Esophagus mucosa (tissue), 1 donor: ENCODE data around the gene SLC23A1. TPM values are rescaled to one million over a fixed set of nuclear protein-coding genes. Genes with fewer than 3 reads are reported as not detected.
A peak's percentile ranks its signal among the peaks of the same experiment; 100 is the strongest.
"Not testable (repeated sequence)": the region's sequence is repeated elsewhere in the genome, so short reads cannot be mapped to it uniquely, and the experiment has no call there.

Experiments used
- ATAC-seq: fragments of 200-7000 bp; cut with Tn5 transposase; one replicate; pipeline ENCODE4 v1.9.1; 2020
- total RNA-seq: library from RNA; stranded (reverse); gene quantifications from one replicate; pipeline ENCODE4 v1.2.4, GENCODE V29; 2023
- donor health status: DM: yes; HTN: yes; CAD: no.

Gene SLC23A1
- 0.28 TPM for total RNA-seq

GRCh38 chr5:139383275-139383992 is at the start of gene SLC23A1:
Gene SLC23A1, minus strand, starts transcription at chr5:139383297. Its CDS starts 44 bp downstream, at chr5:139383253.
- ATAC-seq = no peak

GRCh38 chr5:139431706-139432105 is 48.6 kb upstream of the SLC23A1 start:
- no peak for ATAC-seq

GRCh38 chr5:139430015-139430414 is 46.9 kb upstream of the SLC23A1 start:
- no peak for ATAC-seq

DNA sequence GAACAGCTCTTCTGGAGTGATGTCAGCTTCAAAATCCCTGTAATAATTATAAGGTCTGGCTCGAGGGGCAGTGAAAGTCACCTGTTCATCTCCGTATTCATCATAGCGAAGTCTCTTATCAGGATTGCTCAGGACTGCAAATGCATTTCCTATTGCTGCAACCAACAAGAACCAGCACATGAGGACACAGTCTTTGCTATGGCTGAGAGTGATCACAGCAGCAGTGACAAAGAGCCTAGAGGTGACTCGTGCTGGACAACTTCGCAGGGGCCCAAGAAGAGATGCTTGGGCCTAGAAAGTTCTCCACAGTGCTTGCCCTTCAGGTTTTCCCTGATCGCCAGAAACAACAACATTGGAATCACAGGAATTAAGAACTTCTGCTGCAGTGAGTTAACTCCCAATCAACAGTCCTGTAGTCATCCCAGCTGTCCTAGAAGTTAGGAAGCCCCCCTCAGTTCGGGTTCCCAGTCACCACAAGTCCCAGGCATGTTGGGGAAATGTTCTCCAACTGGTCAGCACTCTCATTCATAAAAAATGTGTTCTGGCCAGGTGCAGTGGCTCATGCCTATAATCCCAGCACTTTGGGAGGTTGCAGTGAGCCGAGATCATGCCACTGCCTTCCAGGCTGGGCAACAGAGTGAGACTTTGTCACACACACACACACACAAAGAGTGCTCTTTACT is 43.2 kb upstream of the SLC23A1 start:
- ATAC-seq = no peak

GRCh38 chr5:139425497-139425896 is 42.4 kb upstream of the SLC23A1 start:
- ATAC-seq = no peak

GRCh38 chr5:139422307-139422893 is 39.3 kb upstream of the SLC23A1 start:
- ATAC-seq = peak; percentile 81

- no peak for ATAC-seq
These were observed 36.4 kb upstream of the SLC23A1 start for GRCh38 chr5:139419226-139420192.

GRCh38 chr5:139418793-139419192 is 35.7 kb upstream of the SLC23A1 start:
- ATAC-seq = no peak

DNA sequence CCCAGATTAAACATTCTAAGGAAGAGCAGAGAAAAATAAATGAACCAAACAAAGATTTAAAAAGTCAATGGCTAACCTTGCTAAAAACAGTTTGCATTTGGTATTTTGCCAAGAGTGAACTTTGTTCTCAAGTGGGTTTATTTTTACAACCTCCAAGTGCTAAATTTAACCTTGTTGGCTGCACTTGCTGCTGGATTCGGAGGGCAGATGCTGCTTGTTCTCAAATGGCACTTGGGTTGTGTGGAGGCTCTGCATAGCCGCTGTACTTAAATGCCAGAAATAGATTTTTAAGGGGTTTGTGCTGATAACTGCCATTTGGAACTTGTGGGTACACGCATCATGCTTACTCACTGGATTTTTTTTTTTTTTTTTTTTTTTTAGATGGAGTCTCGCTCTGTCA is 34.1 kb upstream of the SLC23A1 start:
- ATAC-seq = no peak

GRCh38 chr5:139416651-139417050 is 33.6 kb upstream of the SLC23A1 start:
- ATAC-seq = peak; percentile 35

- ATAC-seq = no peak
These were observed 32.8 kb upstream of the SLC23A1 start for GRCh38 chr5:139415869-139416268.

DNA sequence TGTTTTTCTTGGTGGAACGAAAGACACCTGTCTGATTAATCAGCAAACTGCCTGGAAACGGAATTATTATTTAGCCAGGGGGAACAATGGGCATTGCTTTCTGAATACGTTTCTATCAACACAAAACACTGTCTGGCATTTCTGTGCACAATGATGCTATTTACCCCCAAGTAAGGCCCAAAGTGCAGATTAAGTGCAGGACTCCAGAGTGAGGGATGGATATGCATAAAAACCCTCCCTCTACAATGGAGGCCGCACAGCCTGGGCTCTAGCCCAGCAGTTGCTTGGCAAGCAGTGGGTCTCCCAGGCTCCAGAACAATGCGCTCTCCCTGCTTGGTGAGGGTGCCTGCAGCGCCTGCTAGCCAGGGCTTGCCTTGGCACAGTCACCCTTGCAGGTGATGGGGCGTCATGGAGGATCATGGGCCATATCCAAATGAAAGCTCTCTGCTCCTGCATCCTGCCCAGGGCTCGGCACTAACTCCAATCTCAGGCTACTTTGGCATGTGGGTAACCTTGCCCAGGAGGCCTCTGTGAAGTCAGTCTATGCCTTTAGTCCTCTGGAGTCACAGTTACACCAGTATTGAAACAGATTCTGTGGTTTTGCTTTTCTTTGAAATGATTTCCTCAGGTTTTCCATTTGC is 32.2 kb upstream of the SLC23A1 start:
- peak; percentile 89 for ATAC-seq

DNA sequence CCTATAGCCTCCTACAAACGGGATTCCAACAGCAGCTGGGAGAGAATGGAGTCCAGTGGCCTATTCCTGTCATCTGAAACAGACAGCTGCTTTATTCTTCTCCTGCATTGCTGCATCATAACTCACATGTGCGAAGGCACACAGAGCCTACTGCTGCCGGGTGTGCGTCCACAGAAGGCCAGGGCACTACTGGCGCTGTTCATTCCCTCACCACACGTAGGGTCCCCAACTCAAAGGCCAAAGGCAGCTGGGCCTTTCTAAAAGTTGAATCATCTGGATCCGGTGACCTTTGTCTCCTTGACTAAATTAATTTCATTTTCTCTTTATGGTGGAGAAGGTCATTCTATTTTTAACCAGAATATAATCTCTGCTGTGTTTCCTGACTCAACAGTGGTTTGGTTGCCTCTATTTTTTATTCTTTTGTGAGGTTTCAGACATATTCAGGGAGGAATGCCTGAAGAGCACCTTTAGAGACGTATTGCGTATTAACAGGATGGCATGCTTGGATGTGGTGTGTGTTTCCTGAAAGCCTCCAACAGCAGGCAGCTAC is 31.6 kb upstream of the SLC23A1 start:
- ATAC-seq = peak; percentile 30

GRCh38 chr5:139413963-139414362 is 30.9 kb upstream of the SLC23A1 start:
- no peak for ATAC-seq

DNA sequence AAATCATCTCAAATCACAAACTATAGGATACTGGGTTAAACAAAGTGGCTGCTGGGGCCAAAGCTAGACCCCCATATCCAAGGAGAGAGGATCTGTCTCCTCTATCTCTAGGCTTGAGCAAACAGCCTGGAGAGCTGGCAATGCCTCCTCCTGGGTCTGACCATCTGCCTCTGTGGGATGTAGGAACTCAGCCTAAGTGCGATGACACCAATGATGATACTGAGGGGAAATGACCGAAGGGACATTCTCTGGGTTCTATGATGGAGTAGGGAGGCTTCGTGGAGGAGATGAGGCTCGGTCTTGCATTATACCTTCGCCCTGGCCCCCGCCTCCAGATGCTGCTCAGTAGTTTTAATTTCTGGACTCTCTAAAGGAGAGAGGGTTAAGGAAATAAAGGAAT is 30.1 kb upstream of the SLC23A1 start:
- ATAC-seq = no peak

DNA sequence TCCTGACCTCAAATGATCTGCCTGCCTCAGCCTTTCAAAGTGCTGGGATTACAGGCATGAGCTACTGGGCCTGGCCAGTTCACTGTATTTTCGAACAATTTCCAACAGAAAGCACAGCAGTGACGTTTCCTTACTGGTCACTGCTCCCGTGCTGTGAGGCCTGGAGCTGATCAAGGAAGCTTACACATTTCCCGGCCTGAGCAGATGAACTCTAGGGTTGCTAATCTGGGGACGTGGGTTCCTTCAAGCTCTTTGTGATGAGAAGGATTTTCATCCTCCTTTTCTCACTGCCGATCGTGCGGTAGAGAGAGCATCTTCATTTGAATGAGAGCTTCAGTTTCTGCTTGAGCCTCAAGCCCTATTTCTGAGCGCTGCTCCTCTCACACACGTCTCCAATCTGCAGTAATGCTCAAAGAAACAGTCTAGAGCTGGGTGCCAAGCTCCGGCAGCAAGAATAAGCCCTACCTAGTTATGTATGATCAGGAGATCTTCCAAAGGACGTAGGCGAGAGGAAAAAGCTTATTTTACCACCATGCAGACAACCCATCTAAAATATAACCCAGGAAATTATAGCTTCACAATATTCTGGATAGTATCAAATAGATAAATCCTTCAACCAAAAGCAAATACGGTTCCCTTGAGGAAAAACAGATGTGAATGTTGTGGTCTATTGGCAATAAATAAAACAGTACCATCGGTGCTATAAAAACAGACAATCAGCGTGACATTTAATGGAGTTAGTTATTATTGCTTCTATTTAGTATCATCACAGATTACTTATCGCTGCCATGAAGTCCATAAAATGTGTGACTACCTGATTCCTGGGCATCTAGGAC is 28.1 kb upstream of the SLC23A1 start:
- ATAC-seq = no peak

GRCh38 chr5:139410121-139410992 is 27.3 kb upstream of the SLC23A1 start:
- ATAC-seq = no peak

- ATAC-seq = not testable (repeated sequence)
These were observed 26.0 kb upstream of the SLC23A1 start for GRCh38 chr5:139409116-139409515.

DNA sequence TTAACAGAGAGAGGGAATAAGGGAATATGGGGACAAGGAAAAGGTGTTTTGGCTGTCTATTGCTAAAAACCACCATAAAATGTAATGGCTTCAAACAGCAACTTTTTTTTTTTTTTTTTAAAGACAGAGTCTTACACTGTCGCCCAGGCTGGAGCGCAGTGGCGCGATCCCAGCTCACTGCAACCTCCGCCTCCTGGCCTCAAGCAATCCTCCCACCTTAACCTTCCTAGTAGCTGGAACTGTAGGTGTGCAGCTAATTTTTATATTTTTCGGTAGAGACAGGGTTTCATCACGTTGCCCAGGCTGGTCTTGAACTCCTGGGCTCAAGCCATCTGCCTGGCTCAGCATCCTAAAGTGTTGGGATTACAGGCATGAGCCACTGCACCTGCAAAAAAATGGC is 25.1 kb upstream of the SLC23A1 start:
- no peak for ATAC-seq

GRCh38 chr5:139407517-139407916 is 24.4 kb upstream of the SLC23A1 start:
- peak; percentile 35 for ATAC-seq
